ENCODE measurements around the gene GALNT13.

The GALNT13 gene

GRCh38 chr2:153946036-153946435 is 74.3 kb downstream of the GALNT13 start:
- DNase-seq = no peak

DNA sequence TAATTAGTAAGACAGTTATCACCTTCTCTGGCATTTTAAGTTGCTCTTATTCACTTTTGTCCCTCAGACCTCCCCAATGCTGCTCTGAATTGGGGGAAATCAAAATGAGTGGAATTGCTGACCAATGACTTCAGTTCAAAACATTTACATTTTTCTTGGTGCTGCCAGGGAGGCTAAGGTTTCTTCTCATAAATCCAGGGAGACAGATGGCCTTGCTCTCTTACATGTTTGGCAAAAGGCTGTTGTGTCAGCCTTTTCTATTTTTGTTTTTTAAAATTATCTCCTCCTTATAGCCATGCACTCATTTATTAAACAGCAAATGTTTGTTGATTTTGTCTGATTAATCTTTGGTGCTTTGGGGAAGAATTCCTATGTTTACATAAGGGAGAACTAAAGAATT is 82.0 kb downstream of the GALNT13 start:
- no peak for DNase-seq

GRCh38 chr2:153963256-153963655 is 91.5 kb downstream of the GALNT13 start:
- DNase-seq = no peak

DNA sequence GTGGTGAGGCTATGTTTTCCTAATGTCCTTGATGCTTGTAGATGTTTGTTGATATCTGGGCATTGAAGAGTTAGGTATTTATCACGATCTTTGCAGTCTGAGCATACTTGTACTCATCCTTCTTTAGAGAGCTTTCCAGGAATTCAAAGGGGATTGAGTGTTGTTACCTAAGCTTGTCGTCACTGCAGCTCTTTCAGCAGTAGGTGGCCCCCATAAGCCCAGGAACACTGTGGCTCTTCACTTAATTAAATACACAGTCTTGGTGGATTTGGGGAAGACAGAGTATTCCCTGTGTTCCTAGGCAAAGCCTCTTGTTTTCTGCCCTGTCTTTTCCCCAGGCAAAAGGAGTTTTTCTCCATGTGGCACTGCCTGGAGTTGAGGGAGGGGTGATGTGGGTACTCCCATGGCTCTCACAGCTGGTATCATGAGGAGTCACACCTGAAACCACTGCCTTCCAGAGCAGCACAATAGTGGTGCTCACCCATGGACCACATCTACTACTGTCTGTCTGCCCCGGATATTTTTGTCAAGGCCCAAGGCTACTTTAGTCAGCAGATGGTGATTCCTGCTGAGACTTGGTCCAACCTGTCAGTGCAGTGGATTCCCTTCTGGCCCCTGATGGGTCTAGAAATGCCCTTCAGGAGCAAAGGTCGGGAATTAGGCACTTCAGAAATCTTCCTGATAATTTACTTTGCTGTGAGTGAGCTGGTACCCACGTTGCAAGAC is 95.7 kb downstream of the GALNT13 start:
- no peak for DNase-seq

GRCh38 chr2:153971250-153971649 is 99.5 kb downstream of the GALNT13 start:
- DNase-seq = no peak

DNA sequence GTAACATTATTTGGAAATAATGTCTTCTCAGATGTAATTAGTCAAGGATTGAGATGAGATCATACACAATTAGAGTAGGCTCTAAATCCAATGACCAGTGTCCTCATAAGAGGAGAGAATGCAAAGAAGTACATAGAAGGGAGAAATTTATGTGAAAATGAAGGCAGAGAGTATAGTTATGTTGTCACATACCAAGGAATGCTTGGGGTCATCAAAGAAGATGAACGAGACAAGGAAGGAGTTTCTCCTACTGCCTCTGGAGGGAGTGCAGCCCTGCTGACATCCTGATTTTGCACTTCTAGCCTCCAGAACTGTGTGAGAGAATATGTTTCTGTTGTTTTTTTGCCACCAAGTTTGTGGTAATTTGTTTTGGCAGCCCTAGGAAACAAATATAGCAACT is 100.1 kb downstream of the GALNT13 start:
- DNase-seq = no peak

DNA sequence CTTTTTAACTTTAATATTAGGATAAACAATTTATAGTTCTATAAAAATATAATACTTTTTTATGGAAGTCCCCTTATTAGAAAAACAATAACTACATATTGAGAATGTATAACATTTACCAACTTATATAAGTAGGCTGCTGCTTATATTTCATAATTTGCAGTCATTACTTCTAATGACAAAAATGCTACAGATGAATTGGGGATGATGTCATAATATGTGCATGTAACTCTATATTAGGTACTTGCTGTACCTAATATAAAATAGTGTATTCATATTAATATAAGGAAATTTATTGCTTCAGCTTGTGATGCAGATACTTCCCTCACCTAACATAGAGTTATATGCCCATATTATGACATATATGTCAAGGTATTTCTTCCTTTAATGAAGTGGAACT is 100.7 kb downstream of the GALNT13 start:
- DNase-seq = no peak

- no peak for DNase-seq
Measured at GRCh38 chr2:153986488-153987229, 114.9 kb downstream of the GALNT13 start.

DNA sequence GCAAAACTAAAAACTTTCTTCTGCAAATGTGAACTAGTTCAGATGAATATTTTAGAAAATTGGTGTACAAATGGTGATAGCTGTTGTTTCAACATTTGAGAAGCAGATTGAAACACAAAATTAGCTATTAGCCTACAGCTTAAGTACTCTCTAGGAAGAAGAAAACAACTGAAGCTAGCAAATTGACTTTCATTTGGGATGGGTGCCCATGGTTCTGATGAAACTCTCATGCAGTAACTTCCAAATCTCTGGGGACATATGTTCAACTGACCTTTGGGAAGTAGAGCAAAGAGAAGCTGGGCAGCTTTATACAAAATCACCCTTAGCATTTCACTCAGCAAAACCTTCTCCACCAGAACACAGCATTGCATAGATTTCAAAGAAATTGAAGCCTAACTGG is 119.0 kb downstream of the GALNT13 start:
- DNase-seq = no peak

- no peak for DNase-seq
Measured at GRCh38 chr2:154013514-154013913, 141.8 kb downstream of the GALNT13 start.

DNA sequence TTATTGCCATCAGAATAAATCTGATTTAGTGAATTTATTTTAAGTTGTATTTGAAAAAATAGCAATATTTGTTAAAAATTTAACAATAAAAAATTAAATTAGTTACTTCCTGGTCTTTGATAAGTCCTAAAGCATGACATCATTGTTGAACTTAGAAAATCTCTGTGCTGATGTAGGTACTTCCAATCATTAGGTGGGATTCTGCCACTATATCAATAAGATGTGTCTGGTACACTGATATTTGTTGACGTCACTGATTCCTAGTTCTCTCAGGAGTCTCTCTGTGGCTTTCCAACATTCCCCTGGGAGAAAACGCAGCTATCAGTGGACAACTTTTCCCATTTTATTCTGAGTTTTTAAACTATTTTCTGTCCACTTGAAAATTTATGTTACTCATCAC is 143.5 kb downstream of the GALNT13 start:
- DNase-seq = no peak

DNA sequence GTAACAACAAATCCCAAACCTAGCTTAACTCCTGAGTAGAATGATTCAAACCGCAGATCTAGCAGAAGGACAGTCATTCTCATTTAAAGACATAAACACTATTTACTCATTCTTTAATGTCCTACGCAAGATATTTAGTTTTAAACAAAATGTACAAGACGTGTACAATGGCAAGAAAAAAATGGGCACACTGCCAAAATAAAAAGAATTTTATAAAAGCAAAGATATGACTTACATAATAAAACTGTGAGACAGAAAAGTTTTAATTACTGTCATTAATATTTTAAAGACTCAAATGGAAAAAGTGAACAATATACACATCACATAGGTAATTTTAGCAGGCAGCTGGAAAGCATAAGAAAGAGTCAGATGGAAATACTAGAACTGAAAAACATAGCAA is 157.8 kb downstream of the GALNT13 start:
- no peak for DNase-seq

DNA sequence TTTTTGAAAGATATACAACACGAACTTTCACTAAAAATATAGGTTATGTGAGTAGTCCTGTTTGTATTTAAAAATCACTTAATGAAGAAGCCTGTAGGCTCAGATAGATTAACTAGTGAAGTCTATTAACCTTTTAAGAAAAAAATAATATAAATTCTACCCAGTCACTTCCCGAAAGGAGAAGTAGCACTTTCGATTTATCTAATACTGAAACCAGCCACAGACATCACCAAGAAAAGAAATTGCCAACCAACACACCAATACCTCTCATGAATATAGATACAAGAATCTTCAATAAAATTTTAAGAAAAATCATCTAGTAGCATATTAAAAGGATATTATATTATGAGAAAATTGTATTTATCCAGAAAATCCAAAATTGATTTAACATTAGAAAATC is 160.5 kb downstream of the GALNT13 start:
- no peak for DNase-seq

GRCh38 chr2:154046493-154046892 is 174.8 kb downstream of the GALNT13 start:
- DNase-seq = no peak

- DNase-seq = no peak
Measured at GRCh38 chr2:154048905-154049304, 177.2 kb downstream of the GALNT13 start.

GRCh38 chr2:154049561-154049960 is 177.8 kb downstream of the GALNT13 start:
- no peak for DNase-seq

DNA sequence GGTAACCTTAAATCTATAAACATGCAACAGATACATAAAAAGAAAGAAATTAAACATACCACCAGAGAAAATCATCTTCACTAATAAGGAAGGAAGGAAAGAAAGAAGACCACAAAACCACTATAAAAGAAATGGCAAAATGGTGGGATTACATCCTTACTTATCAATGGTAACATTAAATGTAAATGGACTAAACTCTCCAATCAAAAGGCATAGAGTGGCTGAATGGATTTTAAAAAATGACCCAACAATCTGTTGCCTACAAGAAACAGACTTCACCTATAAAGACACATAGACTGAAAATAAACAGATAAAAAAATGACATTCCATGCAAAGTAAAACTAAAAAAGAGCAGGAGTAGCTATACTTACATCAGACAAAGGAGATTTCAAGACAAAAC is 195.4 kb downstream of the GALNT13 start:
- DNase-seq = no peak

GRCh38 chr2:154078926-154079325 is 207.2 kb downstream of the GALNT13 start:
- no peak for DNase-seq

GRCh38 chr2:154092571-154092970 is 220.8 kb downstream of the GALNT13 start:
- no peak for DNase-seq

- no peak for DNase-seq
Measured at GRCh38 chr2:154093856-154094255, 222.1 kb downstream of the GALNT13 start.

DNA sequence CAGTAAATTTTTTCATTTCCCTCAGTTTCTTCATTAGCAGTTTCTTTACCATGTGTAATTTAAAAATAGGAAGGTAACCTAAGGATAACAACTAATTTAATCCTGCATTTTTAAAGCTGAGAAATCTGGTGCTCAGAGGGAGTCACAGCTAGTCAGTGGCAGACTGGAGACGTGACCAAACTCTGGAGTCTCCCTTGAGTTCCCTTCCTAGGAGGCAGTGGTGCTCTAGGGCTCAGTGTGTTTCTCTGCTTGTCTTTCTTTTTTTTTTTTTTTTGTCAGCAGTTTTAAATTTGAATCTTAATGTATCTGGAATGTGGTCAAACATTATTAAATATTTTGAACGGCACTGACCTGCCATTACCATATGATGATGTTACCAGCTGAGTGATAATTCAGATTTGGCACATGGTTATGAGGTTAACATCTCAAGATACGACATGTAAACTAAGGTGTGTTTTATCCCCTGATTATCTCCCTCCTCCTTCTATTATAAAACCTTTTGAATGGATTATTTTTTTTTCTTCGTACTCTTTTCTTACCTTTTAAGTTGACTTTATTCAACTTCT is 226.2 kb downstream of the GALNT13 start:
- no peak for DNase-seq

DNA sequence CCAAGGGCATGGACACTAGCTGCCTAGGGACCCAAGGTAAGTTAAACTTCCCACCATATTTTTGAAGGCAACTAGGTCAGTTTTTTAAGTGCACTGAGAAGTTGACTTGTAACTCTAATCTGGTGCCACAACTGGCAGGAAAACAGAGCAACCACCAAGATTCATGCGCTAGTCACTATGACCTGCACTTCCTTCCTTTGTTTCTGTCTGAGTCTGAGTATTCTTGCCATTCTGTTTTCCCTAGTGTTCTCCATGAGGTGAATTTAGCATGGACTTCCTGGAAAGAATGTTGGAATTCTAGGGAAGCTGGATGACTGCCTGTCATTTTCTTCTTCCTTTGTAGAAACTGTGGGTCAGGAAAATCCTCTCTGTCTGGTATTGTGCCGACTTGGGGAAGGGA is 249.0 kb downstream of the GALNT13 start:
- DNase-seq = no peak

GRCh38 chr2:154125891-154126290 is 254.2 kb downstream of the GALNT13 start:
- no peak for DNase-seq

GRCh38 chr2:154130821-154131220 is 259.1 kb downstream of the GALNT13 start:
- DNase-seq = no peak
